ENCODE results near the gene PRIMA1.

DNA sequence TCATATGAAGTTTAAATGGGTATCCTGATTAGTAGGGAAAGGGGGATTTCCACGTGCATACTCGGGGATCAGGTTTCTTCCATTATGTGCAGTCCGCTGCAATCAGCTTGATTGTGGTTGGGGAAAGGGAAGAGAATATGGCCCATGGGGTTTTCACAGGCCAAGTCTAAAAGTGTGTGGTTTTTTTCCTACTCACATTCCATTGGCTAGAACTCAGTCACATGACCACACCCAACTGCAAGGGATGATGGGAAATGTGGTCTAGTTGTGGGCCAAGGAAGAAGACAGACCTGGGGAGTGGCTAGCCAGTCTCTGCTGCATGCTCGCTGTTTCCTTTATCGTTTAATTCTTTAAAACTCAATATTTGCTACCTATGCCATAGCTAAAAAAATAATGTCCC lies 105.1 kb downstream of the PRIMA1 start:
- TF ChIP-seq, protein P1, sequence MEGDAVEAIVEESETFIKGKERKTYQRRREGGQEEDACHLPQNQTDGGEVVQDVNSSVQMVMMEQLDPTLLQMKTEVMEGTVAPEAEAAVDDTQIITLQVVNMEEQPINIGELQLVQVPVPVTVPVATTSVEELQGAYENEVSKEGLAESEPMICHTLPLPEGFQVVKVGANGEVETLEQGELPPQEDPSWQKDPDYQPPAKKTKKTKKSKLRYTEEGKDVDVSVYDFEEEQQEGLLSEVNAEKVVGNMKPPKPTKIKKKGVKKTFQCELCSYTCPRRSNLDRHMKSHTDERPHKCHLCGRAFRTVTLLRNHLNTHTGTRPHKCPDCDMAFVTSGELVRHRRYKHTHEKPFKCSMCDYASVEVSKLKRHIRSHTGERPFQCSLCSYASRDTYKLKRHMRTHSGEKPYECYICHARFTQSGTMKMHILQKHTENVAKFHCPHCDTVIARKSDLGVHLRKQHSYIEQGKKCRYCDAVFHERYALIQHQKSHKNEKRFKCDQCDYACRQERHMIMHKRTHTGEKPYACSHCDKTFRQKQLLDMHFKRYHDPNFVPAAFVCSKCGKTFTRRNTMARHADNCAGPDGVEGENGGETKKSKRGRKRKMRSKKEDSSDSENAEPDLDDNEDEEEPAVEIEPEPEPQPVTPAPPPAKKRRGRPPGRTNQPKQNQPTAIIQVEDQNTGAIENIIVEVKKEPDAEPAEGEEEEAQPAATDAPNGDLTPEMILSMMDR (IDR thresholded peaks at IDR 0.05), result no peak
- TF ChIP-seq, protein P2, sequence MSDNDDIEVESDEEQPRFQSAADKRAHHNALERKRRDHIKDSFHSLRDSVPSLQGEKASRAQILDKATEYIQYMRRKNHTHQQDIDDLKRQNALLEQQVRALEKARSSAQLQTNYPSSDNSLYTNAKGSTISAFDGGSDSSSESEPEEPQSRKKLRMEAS (IDR thresholded peaks at IDR 0.05; ENCODE audit: low read depth), result no peak
- no peak for TF ChIP-seq RAD21 (IDR thresholded peaks at IDR 0.05; ENCODE audit: low read length)
- no peak for TF ChIP-seq CHD2 (IDR thresholded peaks at IDR 0.05; ENCODE audit: low read length, partially characterized antibody)
- TF ChIP-seq RXRA (IDR thresholded peaks at IDR 0.05; ENCODE audit: borderline replicate concordance, low read depth), result no peak
- TF ChIP-seq RFX5 (IDR thresholded peaks at IDR 0.05; ENCODE audit: low read length), result no peak
- no peak for TF ChIP-seq JUND (IDR thresholded peaks at IDR 0.05)
- no peak for TF ChIP-seq SIN3A (IDR thresholded peaks at IDR 0.05; ENCODE audit: borderline replicate concordance, low read depth, low read length)
- no peak for TF ChIP-seq POLR2AphosphoS5 (IDR thresholded peaks at IDR 0.05; ENCODE audit: low read depth, low read length)
- TF ChIP-seq, protein P3, sequence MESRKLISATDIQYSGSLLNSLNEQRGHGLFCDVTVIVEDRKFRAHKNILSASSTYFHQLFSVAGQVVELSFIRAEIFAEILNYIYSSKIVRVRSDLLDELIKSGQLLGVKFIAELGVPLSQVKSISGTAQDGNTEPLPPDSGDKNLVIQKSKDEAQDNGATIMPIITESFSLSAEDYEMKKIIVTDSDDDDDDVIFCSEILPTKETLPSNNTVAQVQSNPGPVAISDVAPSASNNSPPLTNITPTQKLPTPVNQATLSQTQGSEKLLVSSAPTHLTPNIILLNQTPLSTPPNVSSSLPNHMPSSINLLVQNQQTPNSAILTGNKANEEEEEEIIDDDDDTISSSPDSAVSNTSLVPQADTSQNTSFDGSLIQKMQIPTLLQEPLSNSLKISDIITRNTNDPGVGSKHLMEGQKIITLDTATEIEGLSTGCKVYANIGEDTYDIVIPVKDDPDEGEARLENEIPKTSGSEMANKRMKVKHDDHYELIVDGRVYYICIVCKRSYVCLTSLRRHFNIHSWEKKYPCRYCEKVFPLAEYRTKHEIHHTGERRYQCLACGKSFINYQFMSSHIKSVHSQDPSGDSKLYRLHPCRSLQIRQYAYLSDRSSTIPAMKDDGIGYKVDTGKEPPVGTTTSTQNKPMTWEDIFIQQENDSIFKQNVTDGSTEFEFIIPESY (IDR thresholded peaks at IDR 0.05; ENCODE audit: borderline replicate concordance, low read depth), result no peak
- no peak for TF ChIP-seq RCOR1 (IDR thresholded peaks at IDR 0.05; ENCODE audit: low read length)

Data from SK-N-SH (cell line).